Neural cell (in vitro differentiated cells): Measurements from ENCODE around the gene LYG1.

ENCODE experiments used
- EP300 ChIP-seq: fragments of 450-650 bp; conservative IDR thresholded peaks from 2 replicates; pipeline ENCODE4 v1.6.1; 2014; ENCODE audit warnings: antibody characterized with exemption, mild to moderate bottlenecking, moderate library complexity; ENCODE audit not compliant: poor library complexity, severe bottlenecking
- EZH2 ChIP-seq: fragments of 200-600, 300-800 bp; shearing (Covaris generic), sonication (generic); IDR thresholded peaks from 2 replicates; pipeline ENCODE4 v1.6.1; 2014; ENCODE audit warnings: antibody characterized with exemption, low read length, borderline replicate concordance, mild to moderate bottlenecking; ENCODE audit not compliant: insufficient read depth, poor library complexity, severe bottlenecking
- POLR2AphosphoS5 ChIP-seq: IDR thresholded peaks from 2 replicates; pipeline ENCODE4 v1.6.1; 2012
- RAD21 ChIP-seq: fragments of 450-650 bp; conservative IDR thresholded peaks from 2 replicates; pipeline ENCODE4 v1.6.1; 2014; ENCODE audit warnings: antibody characterized with exemption, mild to moderate bottlenecking, moderate library complexity
- SMC3 ChIP-seq: fragments of 450-650 bp; conservative IDR thresholded peaks from 2 replicates; pipeline ENCODE4 v1.6.1; 2014; ENCODE audit warnings: antibody characterized with exemption, mild to moderate bottlenecking, moderate library complexity; ENCODE audit not compliant: poor library complexity
- TAF1 ChIP-seq: IDR thresholded peaks from 2 replicates; pipeline ENCODE4 v1.6.1; 2012; ENCODE audit warnings: low read depth
- TF ChIP-seq, protein P1 (sequence below): fragments of 450-650 bp; IDR thresholded peaks from 2 replicates; pipeline ENCODE4 v1.5.1; 2014; ENCODE audit warnings: antibody characterized with exemption, mild to moderate bottlenecking, moderate library complexity; ENCODE audit not compliant: poor library complexity, severe bottlenecking
- TF ChIP-seq, protein P2 (sequence below): IDR thresholded peaks from 2 replicates; pipeline ENCODE4 v1.6.1; 2012; ENCODE audit warnings: borderline replicate concordance

DNA sequence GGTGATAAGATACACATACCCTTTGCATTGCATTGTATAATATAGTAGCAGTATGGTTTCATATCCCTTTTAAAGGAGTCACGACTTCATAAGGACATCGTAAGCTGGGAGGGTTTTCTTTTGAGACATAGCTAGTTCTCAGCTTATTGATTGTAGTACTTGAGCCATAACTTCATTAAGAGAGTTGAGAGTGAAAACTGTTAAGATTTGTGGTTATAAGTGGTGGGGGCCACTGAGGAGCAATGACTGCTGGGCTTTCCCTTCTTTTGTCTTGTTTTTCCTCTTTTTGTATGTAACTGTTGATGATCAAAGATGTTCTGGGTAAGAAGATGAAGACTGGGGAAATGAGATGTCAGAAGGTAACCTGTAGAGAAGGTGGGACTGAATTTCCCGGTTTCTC is 47.2 kb upstream of the LYG1 start:
- TF ChIP-seq EZH2 (no peak), TAF1 (no peak), RAD21 (no peak), POLR2AphosphoS5 (no peak), EP300 (no peak), SMC3 (no peak)
- TF ChIP-seq, protein P1, sequence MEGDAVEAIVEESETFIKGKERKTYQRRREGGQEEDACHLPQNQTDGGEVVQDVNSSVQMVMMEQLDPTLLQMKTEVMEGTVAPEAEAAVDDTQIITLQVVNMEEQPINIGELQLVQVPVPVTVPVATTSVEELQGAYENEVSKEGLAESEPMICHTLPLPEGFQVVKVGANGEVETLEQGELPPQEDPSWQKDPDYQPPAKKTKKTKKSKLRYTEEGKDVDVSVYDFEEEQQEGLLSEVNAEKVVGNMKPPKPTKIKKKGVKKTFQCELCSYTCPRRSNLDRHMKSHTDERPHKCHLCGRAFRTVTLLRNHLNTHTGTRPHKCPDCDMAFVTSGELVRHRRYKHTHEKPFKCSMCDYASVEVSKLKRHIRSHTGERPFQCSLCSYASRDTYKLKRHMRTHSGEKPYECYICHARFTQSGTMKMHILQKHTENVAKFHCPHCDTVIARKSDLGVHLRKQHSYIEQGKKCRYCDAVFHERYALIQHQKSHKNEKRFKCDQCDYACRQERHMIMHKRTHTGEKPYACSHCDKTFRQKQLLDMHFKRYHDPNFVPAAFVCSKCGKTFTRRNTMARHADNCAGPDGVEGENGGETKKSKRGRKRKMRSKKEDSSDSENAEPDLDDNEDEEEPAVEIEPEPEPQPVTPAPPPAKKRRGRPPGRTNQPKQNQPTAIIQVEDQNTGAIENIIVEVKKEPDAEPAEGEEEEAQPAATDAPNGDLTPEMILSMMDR, result no peak
- TF ChIP-seq, protein P2, sequence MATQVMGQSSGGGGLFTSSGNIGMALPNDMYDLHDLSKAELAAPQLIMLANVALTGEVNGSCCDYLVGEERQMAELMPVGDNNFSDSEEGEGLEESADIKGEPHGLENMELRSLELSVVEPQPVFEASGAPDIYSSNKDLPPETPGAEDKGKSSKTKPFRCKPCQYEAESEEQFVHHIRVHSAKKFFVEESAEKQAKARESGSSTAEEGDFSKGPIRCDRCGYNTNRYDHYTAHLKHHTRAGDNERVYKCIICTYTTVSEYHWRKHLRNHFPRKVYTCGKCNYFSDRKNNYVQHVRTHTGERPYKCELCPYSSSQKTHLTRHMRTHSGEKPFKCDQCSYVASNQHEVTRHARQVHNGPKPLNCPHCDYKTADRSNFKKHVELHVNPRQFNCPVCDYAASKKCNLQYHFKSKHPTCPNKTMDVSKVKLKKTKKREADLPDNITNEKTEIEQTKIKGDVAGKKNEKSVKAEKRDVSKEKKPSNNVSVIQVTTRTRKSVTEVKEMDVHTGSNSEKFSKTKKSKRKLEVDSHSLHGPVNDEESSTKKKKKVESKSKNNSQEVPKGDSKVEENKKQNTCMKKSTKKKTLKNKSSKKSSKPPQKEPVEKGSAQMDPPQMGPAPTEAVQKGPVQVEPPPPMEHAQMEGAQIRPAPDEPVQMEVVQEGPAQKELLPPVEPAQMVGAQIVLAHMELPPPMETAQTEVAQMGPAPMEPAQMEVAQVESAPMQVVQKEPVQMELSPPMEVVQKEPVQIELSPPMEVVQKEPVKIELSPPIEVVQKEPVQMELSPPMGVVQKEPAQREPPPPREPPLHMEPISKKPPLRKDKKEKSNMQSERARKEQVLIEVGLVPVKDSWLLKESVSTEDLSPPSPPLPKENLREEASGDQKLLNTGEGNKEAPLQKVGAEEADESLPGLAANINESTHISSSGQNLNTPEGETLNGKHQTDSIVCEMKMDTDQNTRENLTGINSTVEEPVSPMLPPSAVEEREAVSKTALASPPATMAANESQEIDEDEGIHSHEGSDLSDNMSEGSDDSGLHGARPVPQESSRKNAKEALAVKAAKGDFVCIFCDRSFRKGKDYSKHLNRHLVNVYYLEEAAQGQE, result no peak
